Right lobe of liver (tissue), 6 donors: ENCODE data around the gene BCAR3. TPM values are rescaled to one million over a fixed set of nuclear protein-coding genes. Genes with fewer than 3 reads are reported as not detected.

Experiments used
- ATAC-seq, 4 donors: fragments of 200-7000 bp; cut with Tn5 transposase; one replicate each; pipeline ENCODE4 v1.9.1; 2020; ENCODE audit warnings: mild to moderate bottlenecking in 4 of 4, moderate library complexity in 4 of 4
- DNase-seq, 3 donors: peaks; one replicate each; pipeline ENCODE4 v3.0.0-alpha.2; 2020
- H3K27ac ChIP-seq, 3 donors: fragments of 200-600 bp; one replicate each; pipeline ENCODE4 v1.8.0; 2022
- H3K27me3 ChIP-seq, 2 donors: fragments of 200-600 bp; one replicate each; pipeline ENCODE4 v1.8.0; 2022
- H3K36me3 ChIP-seq, 4 donors: fragments of 200-600 bp; sonication (generic) in 1 of 4; one replicate each; pipeline versions ENCODE4 v1.5.1 to v1.8.0; 2017 to 2022; ENCODE audit warnings: control low read depth in 1 of 4
- H3K4me1 ChIP-seq, 4 donors: fragments of 200-600 bp; sonication (generic) in 1 of 4; one replicate each; pipeline versions ENCODE4 v1.5.1 to v1.8.0; 2017 to 2022; ENCODE audit warnings: control low read depth in 1 of 4
- H3K4me3 ChIP-seq, 3 donors: fragments of 200-600 bp; one replicate each; pipeline ENCODE4 v1.8.0; 2022
- H3K9me3 ChIP-seq, 4 donors: fragments of 200-600 bp; sonication (generic) in 1 of 4; one replicate each; pipeline versions ENCODE4 v1.5.1 to v1.8.0; 2017 to 2022; ENCODE audit warnings: control low read depth in 1 of 4
- CTCF ChIP-seq, 4 donors: fragments of 200-600 bp in 3 of 4; fragments of 450-650 bp in 1 of 4; IDR thresholded peaks; one replicate each; pipeline versions ENCODE4 v1.5.1 to v1.8.0; 2016 to 2022; ENCODE audit warnings: antibody characterized with exemption in 4 of 4, mild to moderate bottlenecking in 2 of 4
- POLR2A ChIP-seq: fragments of 450-650 bp; IDR thresholded peaks from one replicate; pipeline ENCODE4 v1.6.1; 2017; ENCODE audit warnings: antibody characterized with exemption, mild to moderate bottlenecking
- WGBS: methylation state at CpG from one replicate; pipeline ENCODE4 v1.1.6; 2018; ENCODE audit warnings: low coverage, low lambda C conversion rate; ENCODE audit not compliant: insufficient coverage; ENCODE audit errors: missing lambda C conversion rate; 5-methylcytosine and 5-hydroxymethylcytosine counted together
- intact Hi-C, 2 donors: fragments of 100-400 bp; cut with DNase I; formaldehyde crosslinking; loops; one replicate each; pipeline versions ENCODE4 v1.11.2 to v1.14.1; 2022
- total RNA-seq, 6 experiments: library from RNA; depleted of rRNA in 2 of 6; stranded (reverse); fragments of >200 nt in 2 of 6; fragmentation: NEBNext Ultra II Directional in 3 of 6; extraction: Animal tissue kit (Norgen Biotek cat#: 25700) in 3 of 6; gene quantifications; one replicate each; pipeline versions ENCODE4 v1.1.0 to v1.2.4, GENCODE V29; 2016 to 2023
- donor health status: DM: no; HTN: yes; CAD: no.
- donor health status: DM: no; HTN: no; CAD: no.
- donor health status: DM: no; HTN: no; CAD: no.
- donor health status: DM: no; HTN: yes; CAD: no.
- donor health status: DM: no; HTN: yes; CAD: no.

The BCAR3 gene
- total RNA-seq, 6 experiments from 2014 or later = 7.6 to 19.8 (median 12.9) TPM

- ATAC-seq (no peak), DNase-seq (no peak)
- no peak overlapping the region for H3K27ac ChIP-seq
- TF ChIP-seq POLR2A = no peak
- TF ChIP-seq CTCF (IDR thresholded peaks at IDR 0.05) = no peak
- intact Hi-C loops = no loop called here
- 87% methylated on average over 6 of the region's 8 CpGs for WGBS
- H3K4me1 ChIP-seq = no peaks in the 10 kb centered on the region
- H3K36me3 ChIP-seq = no peaks in the 10 kb centered on the region
- no peak overlapping the region for H3K4me3 ChIP-seq
- H3K27me3 ChIP-seq = no peaks in the 10 kb centered on the region
- no peaks in the 10 kb centered on the region for H3K9me3 ChIP-seq
Observed at GRCh38 chr1:93638981-93639380, 42.7 kb downstream of the BCAR3 start.

- Histone ChIP-seq H3K36me3 (no peaks in the 10 kb centered on the region), H3K4me1 (no peaks in the 10 kb centered on the region), H3K9me3 (no peaks in the 10 kb centered on the region), H3K27me3 (no peaks in the 10 kb centered on the region), H3K27ac (no peak overlapping the region), H3K4me3 (no peak overlapping the region)
- TF ChIP-seq POLR2A (no peak), CTCF (IDR thresholded peaks at IDR 0.05) (no peak)
- DNase-seq = no peak
- WGBS = 80% methylated on average over 5 of the region's 5 CpGs
- no peak for ATAC-seq
- intact Hi-C loops = no loop called here
Observed at GRCh38 chr1:93638307-93638847, 43.3 kb downstream of the BCAR3 start.

- Histone ChIP-seq H3K4me1 (no peaks in the 10 kb centered on the region), H3K4me3 (no peak overlapping the region), H3K27ac (no peak overlapping the region), H3K9me3 (no peaks in the 10 kb centered on the region), H3K27me3 (no peaks in the 10 kb centered on the region), H3K36me3 (no peaks in the 10 kb centered on the region)
- TF ChIP-seq POLR2A = no peak
- WGBS = 78% methylated on average over 2 of the region's 3 CpGs
- intact Hi-C loops = no loop called here
- ATAC-seq = no peak
- no peak for DNase-seq
Observed at GRCh38 chr1:93636712-93637111, 44.9 kb downstream of the BCAR3 start.

GRCh38 chr1:93635614-93636543 is 45.8 kb downstream of the BCAR3 start:
- no peaks in the 10 kb centered on the region for H3K36me3 ChIP-seq
- no peaks in the 10 kb centered on the region for H3K9me3 ChIP-seq
- no peak for TF ChIP-seq CTCF (IDR thresholded peaks at IDR 0.05)
- no peak for TF ChIP-seq POLR2A
- ATAC-seq (peak; percentile 50 to 78 (median 62)), DNase-seq (no peak)
- H3K4me3 ChIP-seq = no peak overlapping the region
- H3K27ac ChIP-seq = no peak overlapping the region
- 65% methylated on average over 11 of the region's 14 CpGs for WGBS
- no peaks in the 10 kb centered on the region for H3K27me3 ChIP-seq
- H3K4me1 ChIP-seq = no peaks in the 10 kb centered on the region
- intact Hi-C loops = no loop called here

- Histone ChIP-seq H3K27me3 (no peaks in the 10 kb centered on the region), H3K9me3 (no peaks in the 10 kb centered on the region), H3K4me3 (no peak overlapping the region), H3K36me3 (no peaks in the 10 kb centered on the region), H3K27ac (no peak overlapping the region), H3K4me1 (no peaks in the 10 kb centered on the region)
- intact Hi-C loops = loop anchor here (5.0 kb wide), 1 partner anchor 179 kb away; no protein-coding TSS in a partner anchor
- DNase-seq (no peak), ATAC-seq (no peak)
- WGBS = 94% methylated on average over 2 of the region's 4 CpGs
- TF ChIP-seq POLR2A (no peak), CTCF (IDR thresholded peaks at IDR 0.05) (no peak)
Observed at GRCh38 chr1:93633313-93633712, 48.3 kb downstream of the BCAR3 start.
